Measurements from ENCODE around the gene CHL1.

DNA sequence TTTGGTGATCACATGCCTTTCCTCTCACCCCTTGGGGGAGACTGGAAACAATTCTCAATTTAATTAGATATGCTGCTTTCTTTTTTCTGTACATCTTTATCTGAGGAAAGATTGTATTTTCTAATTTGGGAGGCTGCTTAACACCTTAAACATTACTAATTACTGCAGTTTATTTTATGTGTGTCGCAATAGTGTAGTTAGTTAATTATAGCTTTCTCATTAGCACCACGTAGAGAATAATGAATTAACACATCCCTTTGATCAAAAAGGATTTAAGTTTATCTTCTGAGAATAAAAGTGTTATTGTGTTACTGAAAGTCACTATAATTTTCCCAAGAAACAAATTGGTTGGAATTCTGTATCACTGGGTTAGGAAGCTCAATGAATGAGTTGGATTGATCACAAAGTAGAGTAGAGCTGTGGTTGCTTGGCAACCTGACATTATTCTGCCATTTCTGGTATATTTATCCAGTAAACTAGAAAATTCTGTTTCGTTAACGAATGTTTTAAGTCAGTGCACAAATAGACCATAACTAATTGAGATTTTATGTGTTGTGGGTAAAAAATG, 4.3 kb downstream of the CHL1 start:
- TF ChIP-seq, protein P1, sequence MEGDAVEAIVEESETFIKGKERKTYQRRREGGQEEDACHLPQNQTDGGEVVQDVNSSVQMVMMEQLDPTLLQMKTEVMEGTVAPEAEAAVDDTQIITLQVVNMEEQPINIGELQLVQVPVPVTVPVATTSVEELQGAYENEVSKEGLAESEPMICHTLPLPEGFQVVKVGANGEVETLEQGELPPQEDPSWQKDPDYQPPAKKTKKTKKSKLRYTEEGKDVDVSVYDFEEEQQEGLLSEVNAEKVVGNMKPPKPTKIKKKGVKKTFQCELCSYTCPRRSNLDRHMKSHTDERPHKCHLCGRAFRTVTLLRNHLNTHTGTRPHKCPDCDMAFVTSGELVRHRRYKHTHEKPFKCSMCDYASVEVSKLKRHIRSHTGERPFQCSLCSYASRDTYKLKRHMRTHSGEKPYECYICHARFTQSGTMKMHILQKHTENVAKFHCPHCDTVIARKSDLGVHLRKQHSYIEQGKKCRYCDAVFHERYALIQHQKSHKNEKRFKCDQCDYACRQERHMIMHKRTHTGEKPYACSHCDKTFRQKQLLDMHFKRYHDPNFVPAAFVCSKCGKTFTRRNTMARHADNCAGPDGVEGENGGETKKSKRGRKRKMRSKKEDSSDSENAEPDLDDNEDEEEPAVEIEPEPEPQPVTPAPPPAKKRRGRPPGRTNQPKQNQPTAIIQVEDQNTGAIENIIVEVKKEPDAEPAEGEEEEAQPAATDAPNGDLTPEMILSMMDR (conservative IDR thresholded peaks at IDR 0.05 in 1 of 2, IDR thresholded peaks at IDR 0.05 in 1 of 2; ENCODE audit: low read depth in 1 of 2, low read length in 2 of 2) = no peak
- no peak for TF ChIP-seq EZH2 (IDR thresholded peaks at IDR 0.05; ENCODE audit: low read length, missing control alignments)

All from fibroblast of lung (primary cell).